Measurements from ENCODE around the gene ZFAND3.

ZFAND3 gene

GRCh38 chr6:38088010-38088409 lies 268.5 kb downstream of the ZFAND3 start:
- DNase-seq (ENCODE audit: extremely low read depth, low read depth), result no peak
- H3K4me3 ChIP-seq (replicated peaks; ENCODE audit: low read depth, low read length), result no peak overlapping the region
- TF ChIP-seq CTCF (IDR thresholded peaks at IDR 0.05; ENCODE audit: low read depth, low read length, missing control alignments), result no peak

- no peak overlapping the region for H3K4me3 ChIP-seq (replicated peaks; ENCODE audit: low read depth, low read length)
- TF ChIP-seq CTCF (IDR thresholded peaks at IDR 0.05; ENCODE audit: low read depth, low read length, missing control alignments), result no peak
- no peak for DNase-seq (ENCODE audit: extremely low read depth, low read depth)
Observed at GRCh38 chr6:38088829-38089228, 269.3 kb downstream of the ZFAND3 start.

- DNase-seq (ENCODE audit: extremely low read depth, low read depth), result no peak
- TF ChIP-seq CTCF (IDR thresholded peaks at IDR 0.05; ENCODE audit: low read depth, low read length, missing control alignments), result no peak
- no peak overlapping the region for H3K4me3 ChIP-seq (replicated peaks; ENCODE audit: low read depth, low read length)
Observed at GRCh38 chr6:38091613-38092012, 272.1 kb downstream of the ZFAND3 start.

- no peak for DNase-seq (ENCODE audit: extremely low read depth, low read depth)
- no peak for TF ChIP-seq CTCF (IDR thresholded peaks at IDR 0.05; ENCODE audit: low read depth, low read length, missing control alignments)
- no peak overlapping the region for H3K4me3 ChIP-seq (replicated peaks; ENCODE audit: low read depth, low read length)
Observed at GRCh38 chr6:38092465-38092864, 272.9 kb downstream of the ZFAND3 start.

- TF ChIP-seq CTCF (IDR thresholded peaks at IDR 0.05; ENCODE audit: low read depth, low read length, missing control alignments), result no peak
- H3K4me3 ChIP-seq (replicated peaks; ENCODE audit: low read depth, low read length), result no peak overlapping the region
- DNase-seq (ENCODE audit: extremely low read depth, low read depth), result no peak
Observed at GRCh38 chr6:38092964-38093363, 273.4 kb downstream of the ZFAND3 start.

- TF ChIP-seq CTCF (IDR thresholded peaks at IDR 0.05; ENCODE audit: low read depth, low read length, missing control alignments), result no peak
- DNase-seq (ENCODE audit: extremely low read depth, low read depth), result no peak
- H3K4me3 ChIP-seq (replicated peaks; ENCODE audit: low read depth, low read length), result no peak overlapping the region
Observed at GRCh38 chr6:38095054-38095453, 275.5 kb downstream of the ZFAND3 start.

- no peak for TF ChIP-seq CTCF (IDR thresholded peaks at IDR 0.05; ENCODE audit: low read depth, low read length, missing control alignments)
- H3K4me3 ChIP-seq (replicated peaks; ENCODE audit: low read depth, low read length), result no peak overlapping the region
- no peak for DNase-seq (ENCODE audit: extremely low read depth, low read depth)
Observed at GRCh38 chr6:38099221-38099620, 279.7 kb downstream of the ZFAND3 start.

Data from HFF-Myc (cell line).